ENCODE measurements around the gene CMTM5.
A peak's percentile ranks its signal among the peaks of the same experiment; 100 is the strongest.
"Not testable (repeated sequence)": the region's sequence is repeated elsewhere in the genome, so short reads cannot be mapped to it uniquely, and the experiment has no call there.

The CMTM5 gene

DNA sequence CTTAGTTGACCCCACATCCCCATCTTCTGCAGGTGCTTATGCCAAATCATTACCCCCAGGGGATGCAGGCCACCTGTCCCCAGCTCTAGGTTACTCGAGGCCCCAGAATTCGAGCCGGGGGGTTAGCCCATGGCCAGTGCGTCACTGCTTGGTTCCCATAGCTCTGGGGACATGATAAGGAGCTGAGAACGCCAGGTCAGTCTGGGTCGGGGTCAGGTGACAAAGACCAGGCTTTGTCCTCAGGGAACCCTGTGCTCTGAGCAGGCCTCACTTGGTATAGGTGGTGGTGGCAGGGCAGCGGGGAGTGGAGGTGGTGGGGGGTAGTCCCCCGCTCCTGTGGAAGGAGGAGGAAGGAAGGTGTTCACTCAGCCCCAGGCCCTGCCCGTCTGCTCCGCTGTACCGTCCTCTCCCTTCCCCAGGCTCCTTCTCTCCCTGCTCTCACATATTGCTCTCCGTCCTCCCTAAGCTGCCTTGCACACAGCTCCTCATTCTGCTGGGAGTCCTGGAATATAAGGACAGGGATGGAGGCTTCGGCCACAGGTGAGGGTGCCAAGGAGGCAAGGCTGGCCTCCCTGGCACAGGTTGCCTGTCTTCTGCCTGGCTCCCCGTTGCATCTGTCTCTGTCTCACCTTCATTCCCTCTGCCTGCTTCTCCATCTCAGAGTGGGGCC lies 33.3 kb downstream of the CMTM5 start:
- FAIRE-seq (no peak), DNase-seq (ENCODE audit: extremely low spot score, insufficient read length, low read depth) (no peak)

DNA sequence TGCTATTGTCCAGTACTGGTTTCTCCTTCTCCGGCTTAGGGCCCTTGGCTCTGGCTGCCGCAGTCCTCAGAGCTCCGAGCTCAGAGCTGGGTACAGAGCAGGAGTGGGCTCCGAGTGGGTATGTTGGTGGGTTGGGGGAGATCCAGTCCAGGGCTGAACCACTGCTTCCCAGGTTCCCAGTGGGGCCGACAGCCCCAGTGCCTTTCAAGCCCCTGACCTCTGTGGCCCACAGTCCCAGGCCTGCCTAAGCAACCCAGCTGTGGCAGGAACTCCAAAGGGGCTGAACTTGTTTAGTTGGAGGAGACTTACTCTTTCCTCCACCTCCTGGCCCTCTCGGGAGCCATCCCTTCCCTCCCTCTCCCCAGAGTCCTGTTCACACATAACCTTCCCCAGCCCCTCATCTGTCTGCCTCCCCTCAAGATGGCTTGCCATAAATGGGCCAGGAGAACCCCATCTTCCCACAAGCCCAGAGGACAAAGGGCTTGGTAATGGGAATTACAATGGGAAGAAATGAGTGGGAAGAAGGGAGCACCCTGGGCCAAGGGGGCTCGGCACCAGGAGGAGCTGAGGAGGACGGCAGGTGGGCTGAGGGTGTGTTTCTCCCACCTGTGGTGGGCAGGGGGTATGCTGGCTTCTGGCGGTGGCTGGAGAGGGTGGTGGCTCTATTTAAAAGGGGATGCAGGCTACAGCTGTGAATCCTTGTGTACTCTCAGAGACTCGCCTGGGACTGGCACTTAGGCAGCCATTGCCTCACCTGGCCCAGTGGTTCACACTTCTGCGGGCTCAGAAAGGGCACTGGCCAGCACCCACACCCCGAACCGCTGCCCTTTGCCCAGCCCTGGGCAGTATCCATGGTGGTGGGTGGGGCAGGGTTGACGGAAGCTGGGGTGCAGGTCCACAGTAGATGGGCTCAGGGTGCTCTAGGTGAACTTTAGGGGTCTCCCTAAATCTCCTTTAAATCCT lies 35.0 kb downstream of the CMTM5 start:
- no peak for DNase-seq (ENCODE audit: extremely low spot score, insufficient read length, low read depth)
- no peak for FAIRE-seq

DNA sequence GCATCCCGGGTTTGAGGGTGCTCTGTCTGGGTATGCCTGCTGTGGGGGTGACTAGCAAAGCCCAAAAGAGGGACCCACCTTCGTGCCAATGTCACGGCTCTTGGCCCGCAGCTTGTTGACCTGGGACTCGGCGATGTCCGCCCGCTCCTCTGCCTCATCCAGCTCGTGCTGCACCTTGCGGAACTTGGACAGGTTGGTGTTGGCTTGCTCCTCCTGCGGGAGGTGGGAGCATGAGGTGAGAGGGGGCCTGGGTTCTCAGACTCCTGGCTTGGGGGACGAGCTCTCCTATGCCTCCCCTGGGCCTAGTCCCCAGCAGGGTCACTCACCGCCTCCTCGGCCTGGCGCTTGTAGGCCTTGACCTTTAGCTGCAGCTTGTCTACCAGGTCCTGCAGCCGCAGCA lies 36.8 kb downstream of the CMTM5 start:
- FAIRE-seq (no peak), DNase-seq (ENCODE audit: extremely low spot score, insufficient read length, low read depth) (no peak)

DNA sequence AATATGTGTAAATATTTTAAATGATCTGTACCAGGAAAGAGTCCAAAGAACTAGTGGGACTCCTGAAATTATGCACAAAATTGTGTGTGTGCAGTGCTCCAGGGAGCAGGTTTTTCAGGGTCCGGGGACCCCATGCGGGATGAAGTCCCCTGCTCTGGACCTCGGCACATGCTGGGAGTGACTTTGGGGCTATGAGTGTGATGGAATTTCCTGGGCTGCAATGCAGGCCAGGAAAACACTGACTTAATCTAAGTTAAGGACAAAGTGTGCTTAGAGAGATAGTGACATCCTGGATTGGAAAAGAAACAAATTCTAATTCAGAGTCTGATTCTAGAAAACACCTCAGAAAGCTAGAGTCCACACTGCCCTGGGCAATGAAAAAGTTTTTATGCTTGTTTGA lies 37.4 kb downstream of the CMTM5 start:
- no peak for FAIRE-seq
- no peak for DNase-seq (ENCODE audit: extremely low spot score, insufficient read length, low read depth)

DNA sequence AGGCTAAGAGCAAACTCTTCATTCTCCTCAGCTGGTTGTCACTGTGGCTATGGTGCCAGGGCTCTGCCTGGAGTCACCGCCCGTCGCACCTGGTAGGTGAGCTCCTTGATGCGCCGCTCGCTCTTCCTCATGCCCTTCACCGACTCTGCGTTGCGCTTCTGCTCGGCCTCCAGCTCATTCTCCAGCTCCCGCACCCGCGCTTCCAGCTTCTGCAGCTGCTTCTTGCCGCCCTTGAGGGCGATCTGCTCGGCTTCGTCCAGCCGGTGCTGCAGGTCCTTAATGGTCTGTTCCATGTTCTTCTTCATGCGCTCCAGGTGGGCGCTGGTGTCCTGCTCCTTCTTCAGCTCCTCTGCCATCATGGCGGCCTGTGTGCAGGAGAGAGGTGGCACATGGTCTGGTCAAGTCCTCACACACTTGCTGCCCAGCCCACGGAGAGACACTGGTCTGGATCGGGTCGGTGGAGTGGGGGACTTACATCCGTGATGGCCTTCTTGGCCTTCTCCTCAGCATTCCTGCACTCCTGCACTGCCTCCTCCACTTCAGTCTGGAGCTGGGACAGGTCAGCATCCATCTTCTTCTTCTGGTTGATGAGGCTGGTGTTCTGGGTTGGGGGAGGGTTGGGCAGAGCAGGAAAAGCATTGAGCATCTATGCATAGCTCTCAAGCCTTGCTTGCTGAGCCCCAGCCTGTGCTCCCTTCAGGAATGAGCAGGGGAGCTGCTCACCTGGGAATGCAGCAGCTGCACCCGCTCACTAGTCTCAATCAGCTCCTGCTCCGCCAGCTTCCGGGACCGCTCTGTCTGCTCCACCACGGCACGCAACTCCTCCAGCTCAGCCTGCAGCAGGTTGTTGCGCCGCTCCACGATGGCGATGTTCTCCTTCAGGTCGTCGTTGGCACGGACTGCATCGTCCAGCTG lies 38.3 kb downstream of the CMTM5 start:
- no peak for FAIRE-seq
- DNase-seq (ENCODE audit: extremely low spot score, insufficient read length, low read depth): no peak

DNA sequence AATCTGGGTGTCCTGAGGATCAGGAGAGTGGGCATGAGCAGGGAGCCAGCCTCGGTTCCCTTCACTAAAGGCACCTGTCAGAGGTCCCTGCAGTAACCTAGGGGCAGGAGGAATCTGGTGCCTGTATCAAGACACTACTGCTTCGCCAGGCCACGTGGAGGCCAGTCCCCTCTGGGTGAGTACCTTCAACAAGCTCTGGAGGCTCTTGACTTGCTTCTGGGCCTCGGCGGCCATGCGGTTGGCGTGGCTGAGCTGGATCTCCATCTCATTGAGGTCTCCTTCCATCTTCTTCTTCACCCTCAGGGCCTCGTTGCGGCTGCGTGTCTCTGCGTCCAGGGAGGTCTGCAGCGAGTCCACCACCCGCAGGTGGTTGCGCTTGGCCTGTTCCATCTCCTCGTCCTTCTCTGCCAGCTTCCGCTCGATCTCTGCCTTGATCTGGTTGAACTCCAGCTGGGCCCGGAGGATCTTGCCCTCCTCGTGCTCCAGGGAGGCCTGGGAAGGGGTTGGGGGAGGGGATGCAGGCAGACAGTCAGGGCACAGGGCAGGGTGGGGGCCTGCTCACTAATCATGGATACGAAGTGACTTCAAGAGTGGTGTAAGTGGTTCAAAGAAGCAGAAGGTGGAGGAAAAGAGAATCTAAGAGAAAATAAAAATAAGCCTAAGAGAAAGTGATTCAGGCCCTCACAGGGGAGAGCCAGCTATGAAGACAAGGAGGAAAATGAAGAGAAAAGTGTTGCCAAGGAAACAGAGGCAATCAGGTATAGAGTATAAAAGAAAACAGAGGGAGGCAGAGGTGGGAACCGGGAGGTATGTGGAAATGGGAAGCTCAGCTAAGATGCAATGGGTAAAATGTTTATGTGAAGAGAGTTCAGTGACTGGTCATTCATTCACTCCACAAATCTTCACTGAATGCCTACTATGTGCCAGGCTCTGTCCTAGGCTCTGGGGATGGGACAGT lies 39.3 kb downstream of the CMTM5 start:
- no peak for FAIRE-seq
- DNase-seq (ENCODE audit: extremely low spot score, insufficient read length, low read depth): no peak

DNA sequence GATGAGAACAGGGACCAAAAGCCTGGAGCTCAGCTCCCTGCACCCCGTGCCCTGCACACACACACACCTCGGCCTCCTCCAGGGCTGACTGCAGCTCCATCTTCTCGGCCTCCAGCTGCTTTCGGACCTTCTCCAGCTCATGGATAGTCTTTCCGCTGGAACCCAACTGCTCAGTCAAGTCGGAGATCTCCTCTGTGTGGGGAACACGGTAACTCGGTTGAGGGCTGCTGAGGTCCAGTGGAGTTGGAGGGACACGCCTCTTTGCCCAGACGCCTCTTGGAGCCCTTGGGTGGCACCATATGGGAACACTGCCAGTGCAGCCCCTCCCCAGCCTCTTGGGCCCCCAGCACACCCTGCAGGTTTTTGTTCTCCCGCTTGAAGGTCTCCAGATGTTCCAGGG lies 40.0 kb downstream of the CMTM5 start:
- FAIRE-seq (no peak), DNase-seq (ENCODE audit: extremely low spot score, insufficient read length, low read depth) (no peak)

DNA sequence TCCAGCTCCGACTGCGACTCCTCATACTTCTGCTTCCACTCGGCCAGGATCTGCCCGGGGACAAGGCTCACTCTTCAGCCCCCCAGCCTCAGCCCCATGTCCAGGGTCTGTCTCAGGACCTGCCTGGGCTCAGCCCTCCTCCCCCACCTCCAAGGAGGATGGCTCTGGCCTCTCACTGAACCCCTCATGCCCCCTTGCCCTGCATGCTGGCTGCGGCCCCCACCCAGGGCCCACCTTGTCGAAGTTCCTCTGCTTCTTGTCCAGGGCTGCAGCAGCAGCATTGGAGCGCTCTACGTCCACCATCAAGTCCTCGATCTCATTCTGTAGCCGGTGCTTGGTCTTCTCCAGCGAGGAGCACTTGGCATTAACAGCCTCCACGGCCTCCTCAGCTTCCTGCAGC lies 40.4 kb downstream of the CMTM5 start:
- FAIRE-seq; DNase-seq (ENCODE audit: extremely low spot score, insufficient read length, low read depth): not testable (repeated sequence)

DNA sequence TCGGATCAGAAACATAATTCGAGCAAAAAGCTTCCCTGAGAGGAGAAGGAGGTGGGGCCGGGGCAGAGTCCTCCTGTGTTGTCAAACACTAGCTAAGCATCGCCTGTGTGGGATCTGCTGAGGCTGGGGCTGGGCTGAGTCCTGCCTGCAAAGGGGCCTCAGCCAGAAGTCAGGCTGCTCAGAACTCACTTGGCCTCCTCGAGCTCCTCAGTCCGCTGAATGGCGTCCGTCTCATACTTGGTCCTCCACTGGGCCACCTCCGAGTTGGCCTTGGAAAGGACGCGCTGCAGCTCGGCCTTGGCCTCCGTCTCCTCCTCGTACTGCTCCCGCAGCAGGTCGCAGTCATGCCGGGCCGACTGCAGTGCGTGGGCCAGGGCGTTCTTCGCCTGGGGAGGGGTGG lies 41.2 kb downstream of the CMTM5 start:
- FAIRE-seq (no peak), DNase-seq (ENCODE audit: extremely low spot score, insufficient read length, low read depth) (no peak)

DNA sequence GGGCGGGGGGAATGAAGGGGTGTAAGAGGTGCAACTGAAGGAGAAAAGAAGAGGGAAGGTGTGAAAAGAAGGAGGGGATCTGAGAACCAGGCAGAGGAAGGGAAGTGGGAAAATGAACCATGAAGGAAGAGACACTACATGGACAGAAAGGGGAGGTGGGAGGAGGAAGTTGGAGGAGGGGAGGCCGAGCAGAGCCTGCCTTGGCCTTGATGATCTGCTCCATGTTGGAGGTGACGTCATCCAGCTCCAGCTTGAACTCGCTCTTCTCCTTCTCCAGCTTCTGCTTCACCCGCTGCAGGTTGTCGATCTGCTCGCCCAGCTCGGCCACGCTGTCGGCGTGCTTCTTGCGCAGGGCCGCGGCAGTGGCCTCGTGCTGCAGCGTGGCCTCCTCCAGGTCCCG lies 42.8 kb downstream of the CMTM5 start:
- FAIRE-seq; DNase-seq (ENCODE audit: extremely low spot score, insufficient read length, low read depth): not testable (repeated sequence)

DNA sequence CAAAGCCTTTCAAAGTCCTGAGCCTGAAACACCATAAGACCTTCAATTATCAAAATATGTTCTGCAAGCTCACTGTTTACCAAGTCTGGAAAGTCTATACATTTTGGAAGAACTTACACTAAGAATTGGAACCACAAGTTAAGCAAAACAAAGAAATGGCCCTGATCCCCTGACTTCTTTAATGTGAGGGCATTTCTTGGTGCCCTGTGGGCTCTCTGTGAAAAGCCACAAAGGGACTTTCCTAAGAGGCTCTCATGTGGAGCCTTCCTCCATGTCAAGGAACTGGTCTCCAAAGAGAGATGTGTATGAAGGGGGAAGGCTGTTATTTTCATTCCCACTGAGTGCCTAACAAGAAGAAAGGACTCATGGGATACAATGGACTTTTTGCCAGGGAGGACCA lies 44.7 kb downstream of the CMTM5 start:
- FAIRE-seq: no peak
- no peak for DNase-seq (ENCODE audit: extremely low spot score, insufficient read length, low read depth)

DNA sequence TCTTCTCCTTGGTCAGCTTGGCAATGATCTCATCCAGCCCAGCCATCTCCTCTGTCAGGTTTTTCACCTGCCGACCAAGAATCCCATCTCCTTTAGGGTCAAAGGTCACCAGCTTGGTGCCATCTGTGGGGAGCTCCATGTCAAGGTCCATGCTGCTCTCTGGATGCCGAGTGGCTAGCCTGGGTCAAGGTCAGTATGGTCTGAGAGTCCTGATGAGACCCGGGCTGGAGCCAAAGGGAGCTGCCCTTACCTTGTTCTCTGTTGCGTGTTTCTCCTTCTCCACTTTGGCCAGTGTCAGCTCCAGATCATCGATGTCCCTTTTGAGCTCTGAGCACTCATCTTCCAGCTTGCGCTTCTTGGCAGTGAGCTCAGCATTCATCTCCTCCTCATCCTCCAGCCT lies 46.8 kb downstream of the CMTM5 start:
- no peak for DNase-seq (ENCODE audit: extremely low spot score, insufficient read length, low read depth)
- FAIRE-seq: no peak

DNA sequence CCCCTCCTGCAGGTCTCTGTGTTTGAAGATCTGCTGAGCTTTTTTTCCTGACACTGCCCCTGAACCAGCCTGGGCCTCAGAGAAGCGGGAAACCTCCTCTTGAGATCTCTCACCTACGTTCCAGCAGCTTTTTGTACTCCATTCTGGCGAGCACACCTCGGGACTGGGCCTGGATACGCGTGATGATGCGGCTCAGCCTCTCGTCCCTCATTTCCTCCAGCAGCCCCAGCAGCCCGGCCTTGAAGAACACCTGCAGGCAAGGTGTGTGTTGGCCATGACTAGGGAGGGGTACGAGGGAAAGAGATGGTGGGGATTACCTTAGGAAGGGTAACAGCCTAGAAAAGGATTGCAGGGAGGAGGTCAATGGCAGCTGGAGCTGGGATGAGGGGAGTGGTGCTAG lies 48.3 kb downstream of the CMTM5 start:
- DNase-seq (ENCODE audit: extremely low spot score, insufficient read length, low read depth) (no peak), FAIRE-seq (no peak)

DNA sequence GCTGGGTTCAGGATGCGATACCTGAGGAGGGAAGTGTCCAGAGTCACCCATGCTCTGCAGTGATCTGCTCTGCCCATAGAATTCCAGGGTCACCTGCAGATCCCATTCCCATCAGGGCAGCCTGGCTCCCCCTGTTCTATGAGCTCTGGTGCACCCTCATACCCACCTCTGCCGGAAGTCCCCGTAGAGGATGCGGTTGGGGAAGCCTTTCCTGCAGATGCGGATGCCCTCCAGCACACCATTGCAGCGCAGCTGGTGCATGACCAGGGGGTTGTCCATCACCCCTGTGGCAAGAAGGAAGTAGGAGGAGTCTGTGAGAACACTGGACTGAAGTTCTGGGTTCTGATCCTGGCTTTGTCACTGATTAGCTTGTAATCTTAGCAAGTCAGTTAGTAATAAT lies 49.0 kb downstream of the CMTM5 start:
- FAIRE-seq: peak; percentile 59
- DNase-seq (ENCODE audit: extremely low spot score, insufficient read length, low read depth): not testable (repeated sequence)

DNA sequence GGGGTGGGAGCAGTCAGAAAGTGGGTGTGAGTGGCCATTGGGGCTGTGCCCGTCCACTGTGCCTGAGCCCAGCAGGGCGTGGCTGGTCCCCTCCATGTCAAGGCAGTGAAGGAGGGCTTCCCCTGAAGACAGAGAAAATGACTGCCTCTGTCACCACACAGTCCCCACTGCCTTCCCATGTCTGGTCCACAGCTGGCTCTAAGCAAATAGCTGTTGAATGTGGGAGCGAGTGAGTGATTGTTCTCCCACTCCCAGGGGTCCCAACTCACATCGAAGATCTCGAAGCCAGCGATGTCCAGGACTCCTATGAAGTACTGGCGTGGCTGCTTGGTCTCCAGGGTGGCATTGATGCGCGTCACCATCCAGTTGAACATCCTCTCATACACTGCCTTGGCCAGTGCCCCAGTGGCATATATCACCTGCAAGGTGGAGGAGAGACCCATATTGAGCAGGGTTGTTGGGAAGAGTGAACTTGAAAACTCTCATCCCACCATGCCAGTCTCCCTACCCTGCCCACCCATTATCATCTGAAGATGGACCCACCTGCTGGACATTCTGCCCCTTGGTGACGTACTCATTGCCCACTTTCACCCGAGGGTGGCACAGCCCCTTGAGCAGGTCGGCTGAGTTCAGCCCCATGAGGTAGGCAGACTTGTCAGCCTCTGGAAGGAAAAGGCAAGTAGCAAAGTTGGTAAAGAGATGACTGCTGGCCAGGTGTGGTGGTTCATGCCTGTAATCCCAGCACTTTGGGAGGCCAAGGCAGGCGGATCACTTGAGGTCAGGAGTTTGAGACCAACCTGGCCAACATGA lies 52.0 kb downstream of the CMTM5 start:
- no peak for FAIRE-seq
- DNase-seq (ENCODE audit: extremely low spot score, insufficient read length, low read depth): no peak

Data from GM18507 (cell line).